ENCODE data around the gene MAP3K12. TPM values are rescaled to one million over a fixed set of nuclear protein-coding genes. Genes with fewer than 3 reads are reported as not detected.
A peak's percentile ranks its signal among the peaks of the same experiment; 100 is the strongest.

Gene MAP3K12
- total and polyA plus RNA-seq, 10 of the 15 experiments (the other 5 are each of a cell fraction or from before 2014, with no cell fraction given): 0.45 to 14.9 (median 6.9) TPM

DNA sequence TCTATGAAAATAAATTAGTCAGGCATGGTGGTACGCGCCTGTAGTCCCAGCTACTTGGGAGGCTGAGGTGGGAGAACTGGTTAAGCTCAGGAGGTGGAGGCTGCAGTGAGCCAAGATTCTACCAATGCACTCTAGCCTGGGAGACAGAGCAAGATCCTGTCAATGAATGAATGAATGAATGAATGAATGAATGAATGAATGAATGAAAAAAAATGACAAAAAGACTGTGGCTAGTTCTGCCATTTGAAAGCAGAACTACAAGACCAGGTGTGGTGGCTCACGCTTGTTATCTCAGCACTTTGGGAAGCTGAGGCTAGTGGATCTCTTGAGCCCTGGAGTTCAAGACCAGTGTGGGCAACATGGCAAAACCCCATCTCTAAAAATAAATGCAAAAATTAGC lies 40.3 kb upstream of the MAP3K12 start:
- H3K4me2 ChIP-seq (ENCODE audit: control insufficient read depth, insufficient read depth): no peak overlapping the region
- FAIRE-seq (no peak), DNase-seq (ENCODE audit: low read depth, low spot score) (no peak), ATAC-seq (no peak)
- ChIA-PET POLR2A (interaction anchor here (0.7 kb wide), 2 partner anchors 168 to 1037 kb away, joined by 3 to 5 read pairs; no protein-coding TSS in a partner anchor), RAD21 (ENCODE audit: unreplicated experiment) (interaction anchor here (0.6 to 1.0 kb wide), 2 partner anchors 86 to 161 kb away, joined by 3 read pairs; partner anchors contain the start of gene ATF7), CTCF (interaction anchor here (1.0 to 1.7 kb wide), 8 partner anchors 31 to 207 kb away, joined by 3 to 5 read pairs (median 3); partner anchors contain the start of gene ATP5MC2), SMC1A (ENCODE audit: uncharacterized antibody, unreplicated experiment) (interaction anchor here (1.0 to 1.7 kb wide), 6 partner anchors 11 to 216 kb away, joined by 3 to 5 read pairs (median 4); partner anchors contain the start of gene ATP5MC2)
- no peaks in the 10 kb centered on the region for H3K27me3 ChIP-seq (replicated peaks in 1 of 2; ENCODE audit: control insufficient read depth in 2 of 2, insufficient read depth in 2 of 2, low read length in 1 of 2)
- H3K4me3 ChIP-seq: no peak overlapping the region
- H3K27ac ChIP-seq (ENCODE audit: control insufficient read depth, insufficient read depth): no peak overlapping the region
- no peak overlapping the region for H3K9ac ChIP-seq (ENCODE audit: control insufficient read depth, insufficient read depth, low read length)
- peaks cover 0 to 17% of the 10 kb centered on the region in 2 experiments; a peak in 3 of 4 replicates for H3K36me3 ChIP-seq (ENCODE audit: control insufficient read depth in 2 of 2, insufficient read depth in 2 of 2, low read length in 1 of 2)
- TF ChIP-seq ZNF24 (IDR thresholded peaks at IDR 0.05) (peak; percentile 95), USF2 (IDR thresholded peaks at IDR 0.05; ENCODE audit: borderline replicate concordance, low read depth, low read length) (no peak)
- TF ChIP-seq, protein P1, sequence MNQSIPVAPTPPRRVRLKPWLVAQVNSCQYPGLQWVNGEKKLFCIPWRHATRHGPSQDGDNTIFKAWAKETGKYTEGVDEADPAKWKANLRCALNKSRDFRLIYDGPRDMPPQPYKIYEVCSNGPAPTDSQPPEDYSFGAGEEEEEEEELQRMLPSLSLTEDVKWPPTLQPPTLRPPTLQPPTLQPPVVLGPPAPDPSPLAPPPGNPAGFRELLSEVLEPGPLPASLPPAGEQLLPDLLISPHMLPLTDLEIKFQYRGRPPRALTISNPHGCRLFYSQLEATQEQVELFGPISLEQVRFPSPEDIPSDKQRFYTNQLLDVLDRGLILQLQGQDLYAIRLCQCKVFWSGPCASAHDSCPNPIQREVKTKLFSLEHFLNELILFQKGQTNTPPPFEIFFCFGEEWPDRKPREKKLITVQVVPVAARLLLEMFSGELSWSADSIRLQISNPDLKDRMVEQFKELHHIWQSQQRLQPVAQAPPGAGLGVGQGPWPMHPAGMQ (IDR thresholded peaks at IDR 0.05; ENCODE audit: borderline replicate concordance): no peak
- BruUV-seq (replicated peaks): no TSS peak
- H3K4me1 ChIP-seq (ENCODE audit: control insufficient read depth, insufficient read depth, low read length): peaks cover 4% of the 10 kb centered on the region; the same call in 1 of the 2 replicates
- in situ Hi-C loops (cut with MboI) (no loop called here), intact Hi-C loops (cut with micrococcal nuclease; ENCODE audit: unreplicated experiment) (no loop called here)
- WGBS (ENCODE audit: insufficient coverage, insufficient replicate concordance, low lambda C conversion rate, missing lambda C conversion rate): 97% methylated on average over 3 of the region's 3 CpGs
- no peak overlapping the region for H2AFZ ChIP-seq (ENCODE audit: control insufficient read depth, low read depth, low read length)
- H3K9me3 ChIP-seq (replicated peaks; ENCODE audit: control insufficient read depth, insufficient read depth, low read length): no peaks in the 10 kb centered on the region
- H3K79me2 ChIP-seq (ENCODE audit: control insufficient read depth, insufficient read depth, low read length): no peaks in the 10 kb centered on the region
- no peaks in the 10 kb centered on the region for H4K20me1 ChIP-seq (ENCODE audit: control insufficient read depth, insufficient read depth)
